Measurements from ENCODE around the gene FAM78A. TPM values are rescaled to one million over a fixed set of nuclear protein-coding genes. Genes with fewer than 3 reads are reported as not detected.
"Not testable (repeated sequence)": the region's sequence is repeated elsewhere in the genome, so short reads cannot be mapped to it uniquely, and the experiment has no call there.

Gene FAM78A
- total and polyA plus RNA-seq, 9 donors: 0.60 to 9.4 (median 2.3) TPM

- Histone ChIP-seq H3K27ac (no peak overlapping the region), H3K9me3 (no peaks in the 10 kb centered on the region), H3K27me3 (no peaks in the 10 kb centered on the region), H3K4me3 (no peak overlapping the region), H3K36me3 (no peaks in the 10 kb centered on the region), H3K4me1 (ENCODE audit: insufficient read depth) (peaks cover 9% of the 10 kb centered on the region)
- intact Hi-C loops (cut with DNase I): no loop called here
- WGBS, 3 donors: 74 to 81% (median 77%) methylated on average over 14 of the region's 14 CpGs
- TF ChIP-seq EP300 (IDR thresholded peaks at IDR 0.05) (no peak), POLR2A (IDR thresholded peaks at IDR 0.05) (no peak)
- TF ChIP-seq, protein P1, sequence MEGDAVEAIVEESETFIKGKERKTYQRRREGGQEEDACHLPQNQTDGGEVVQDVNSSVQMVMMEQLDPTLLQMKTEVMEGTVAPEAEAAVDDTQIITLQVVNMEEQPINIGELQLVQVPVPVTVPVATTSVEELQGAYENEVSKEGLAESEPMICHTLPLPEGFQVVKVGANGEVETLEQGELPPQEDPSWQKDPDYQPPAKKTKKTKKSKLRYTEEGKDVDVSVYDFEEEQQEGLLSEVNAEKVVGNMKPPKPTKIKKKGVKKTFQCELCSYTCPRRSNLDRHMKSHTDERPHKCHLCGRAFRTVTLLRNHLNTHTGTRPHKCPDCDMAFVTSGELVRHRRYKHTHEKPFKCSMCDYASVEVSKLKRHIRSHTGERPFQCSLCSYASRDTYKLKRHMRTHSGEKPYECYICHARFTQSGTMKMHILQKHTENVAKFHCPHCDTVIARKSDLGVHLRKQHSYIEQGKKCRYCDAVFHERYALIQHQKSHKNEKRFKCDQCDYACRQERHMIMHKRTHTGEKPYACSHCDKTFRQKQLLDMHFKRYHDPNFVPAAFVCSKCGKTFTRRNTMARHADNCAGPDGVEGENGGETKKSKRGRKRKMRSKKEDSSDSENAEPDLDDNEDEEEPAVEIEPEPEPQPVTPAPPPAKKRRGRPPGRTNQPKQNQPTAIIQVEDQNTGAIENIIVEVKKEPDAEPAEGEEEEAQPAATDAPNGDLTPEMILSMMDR (IDR thresholded peaks at IDR 0.05): no peak
- no peak for DNase-seq
Observed at GRCh38 chr9:131253891-131254491, 22.3 kb downstream of the FAM78A start.

DNA sequence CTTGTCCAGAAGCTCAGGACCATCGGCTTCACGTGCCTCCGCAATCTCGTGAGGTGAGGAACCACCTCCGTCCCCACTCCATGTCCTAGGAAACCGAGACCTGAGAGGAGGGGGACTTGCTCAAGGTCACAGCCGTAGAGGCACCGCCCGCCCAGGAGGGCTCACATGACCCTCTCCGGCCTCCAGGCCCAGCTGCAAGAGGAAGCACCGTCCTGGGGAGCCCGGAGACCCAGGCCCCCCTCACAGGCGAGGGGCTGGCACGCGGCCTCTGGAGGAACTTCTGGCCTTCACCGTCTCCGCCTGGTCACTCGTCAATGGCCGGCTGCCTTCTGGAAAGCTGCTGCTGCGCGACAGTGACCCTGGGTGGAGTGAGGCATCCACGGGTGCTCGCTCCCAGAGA lies 24.2 kb downstream of the FAM78A start:
- DNase-seq: no peak

DNA sequence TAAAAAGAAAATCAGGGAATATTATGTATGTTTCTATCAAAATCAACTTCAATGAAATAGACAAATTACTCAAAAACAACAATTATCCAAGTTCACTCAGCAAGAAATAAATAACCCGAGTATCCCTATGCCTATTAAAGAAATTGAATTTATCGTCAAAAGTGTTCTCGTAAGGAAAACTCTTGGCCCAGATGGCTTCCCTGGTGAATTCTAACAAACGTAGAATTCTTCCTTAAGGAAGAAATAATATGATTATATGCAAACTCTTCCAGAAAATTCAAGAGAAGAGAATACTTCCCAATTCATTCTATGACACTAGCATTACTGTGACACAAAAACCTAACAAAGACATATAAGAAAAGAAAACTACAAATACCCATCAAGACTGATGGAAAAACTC lies 29.7 kb downstream of the FAM78A start:
- Histone ChIP-seq H3K4me1 (ENCODE audit: insufficient read depth) (no peaks in the 10 kb centered on the region), H3K27ac (no peak overlapping the region), H3K27me3 (no peaks in the 10 kb centered on the region), H3K9me3 (no peaks in the 10 kb centered on the region), H3K36me3 (no peaks in the 10 kb centered on the region), H3K4me3 (no peak overlapping the region)
- 76 to 84% (median 83%) methylated on average over 4 of the region's 4 CpGs for WGBS, 3 donors
- no peak for DNase-seq
- intact Hi-C loops (cut with DNase I): no loop called here
- TF ChIP-seq EP300 (IDR thresholded peaks at IDR 0.05) (no peak), POLR2A (IDR thresholded peaks at IDR 0.05) (no peak)

More for the DNA sequence above, 24.2 kb downstream of the FAM78A start:
- Histone ChIP-seq H3K27me3 (no peaks in the 10 kb centered on the region), H3K36me3 (no peaks in the 10 kb centered on the region), H3K4me1 (ENCODE audit: insufficient read depth) (peaks cover 9% of the 10 kb centered on the region), H3K9me3 (no peaks in the 10 kb centered on the region), H3K4me3 (no peak overlapping the region), H3K27ac (no peak overlapping the region)
- intact Hi-C loops (cut with DNase I): no loop called here
- no peak for TF ChIP-seq POLR2A (IDR thresholded peaks at IDR 0.05)
- TF ChIP-seq, protein P1 (IDR thresholded peaks at IDR 0.05): no peak
- TF ChIP-seq EP300 (IDR thresholded peaks at IDR 0.05): no peak
- 81 to 92% (median 84%) methylated on average over 23 of the region's 23 CpGs for WGBS, 3 donors

DNA sequence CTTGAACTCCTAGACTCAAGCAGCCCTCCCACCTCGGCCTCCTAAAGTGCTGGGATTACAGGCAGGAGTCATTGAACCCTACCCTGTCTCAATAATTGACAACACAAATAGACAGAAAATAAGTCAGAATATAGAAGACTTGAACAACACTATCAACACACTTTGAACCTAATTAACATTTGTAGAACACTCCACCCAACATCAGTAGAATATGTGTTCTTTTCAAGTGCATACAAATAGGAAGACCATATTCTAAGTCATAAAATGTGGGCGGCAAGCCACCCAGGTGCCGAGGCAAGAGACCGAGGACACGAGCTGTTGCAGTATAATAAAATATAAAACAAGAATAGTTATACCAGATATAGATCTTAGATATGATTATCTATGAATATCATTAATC lies 32.0 kb downstream of the FAM78A start:
- H3K4me1 ChIP-seq (ENCODE audit: insufficient read depth); H3K27ac ChIP-seq; H3K27me3 ChIP-seq; H3K36me3 ChIP-seq; intact Hi-C loops (cut with DNase I); H3K9me3 ChIP-seq; H3K4me3 ChIP-seq; DNase-seq: not testable (repeated sequence)
- WGBS, 3 donors: 82 to 96% (median 92%) methylated on average over 5 of the region's 5 CpGs

GRCh38 chr9:131240047-131240921 lies 36.0 kb downstream of the FAM78A start:
- Histone ChIP-seq H3K36me3 (no peaks in the 10 kb centered on the region), H3K4me3 (no peak overlapping the region), H3K4me1 (ENCODE audit: insufficient read depth) (peaks cover 5% of the 10 kb centered on the region), H3K27ac (no peak overlapping the region), H3K27me3 (no peaks in the 10 kb centered on the region), H3K9me3 (no peaks in the 10 kb centered on the region)
- TF ChIP-seq, protein P1 (IDR thresholded peaks at IDR 0.05): no peak
- TF ChIP-seq POLR2A (IDR thresholded peaks at IDR 0.05): no peak
- intact Hi-C loops (cut with DNase I): loop anchor here in 1 of 4 donors (2.0 kb wide), 1 partner anchor 31 kb away; no protein-coding TSS in a partner anchor
- DNase-seq: peak in 1 of 5 donors; percentile 17
- WGBS, 3 donors: 74 to 80% (median 80%) methylated on average over 22 of the region's 22 CpGs

Data from ovary (tissue), 9 donors.